Activated CD4-positive, alpha-beta memory T cell treated with anti-CD3 and anti-CD28 coated beads, Interleukin-2, amount 10 ng/mL, durations not matched to agents 7 days and 5 days (primary cell): ENCODE results near the gene SPATA17. TPM values are rescaled to one million over a fixed set of nuclear protein-coding genes. Genes with fewer than 3 reads are reported as not detected.
"Not testable (repeated sequence)": the region's sequence is repeated elsewhere in the genome, so short reads cannot be mapped to it uniquely, and the experiment has no call there.

Experiments
- CTCF ChIA-PET: fragments of 350-600 bp; sonication (Branson Sonifier 250); formaldehyde crosslinking; loops from one replicate; lab custom pipeline; 2021; ENCODE audit warnings: antibody characterized with exemption, inconsistent platforms; lab: Charles Lee
- POLR2A ChIA-PET: fragments of 350-600 bp; sonication (Branson Sonifier 250); formaldehyde crosslinking; loops from one replicate; lab custom pipeline; 2021; ENCODE audit warnings: antibody characterized with exemption; lab: Charles Lee
- DNase-seq: peaks from one replicate; pipeline ENCODE4 v3.0.0-alpha.2; 2020
- H3K27ac Mint-ChIP-seq: one replicate; pipeline ENCODE4 v1.8.0; 2021; ENCODE audit warnings: mild to moderate bottlenecking, mixed read lengths
- H3K27me3 Mint-ChIP-seq: one replicate; pipeline ENCODE4 v1.8.0; 2021; ENCODE audit warnings: mixed read lengths
- H3K36me3 Mint-ChIP-seq: one replicate; pipeline ENCODE4 v1.8.0; 2021; ENCODE audit warnings: low read depth, mixed read lengths
- H3K4me1 Mint-ChIP-seq: one replicate; pipeline ENCODE4 v1.8.0; 2021; ENCODE audit warnings: mixed read lengths
- H3K4me3 Mint-ChIP-seq: one replicate; pipeline ENCODE4 v1.8.0; 2021; ENCODE audit warnings: mild to moderate bottlenecking, mixed read lengths
- H3K9me3 Mint-ChIP-seq: one replicate; pipeline ENCODE4 v1.8.0; 2021; ENCODE audit warnings: mixed read lengths
- total RNA-seq, 2 experiments: library from RNA; stranded (reverse); gene quantifications; one replicate each; pipeline ENCODE4 v1.2.3, GENCODE V29; 2021

The SPATA17 gene
- total RNA-seq, 2 experiments from 2014 or later, result not detected

GRCh38 chr1:217627431-217627830 lies 3.7 kb upstream of the SPATA17 start:
- H3K4me3 Mint-ChIP-seq, result no peak overlapping the region
- POLR2A ChIA-PET, result no interaction called here
- CTCF ChIA-PET, result no interaction called here

GRCh38 chr1:217642455-217642854 lies 11.3 kb downstream of the SPATA17 start:
- DNase-seq, result no peak
- no peaks in the 10 kb centered on the region for H3K36me3 Mint-ChIP-seq
- no peak overlapping the region for H3K4me3 Mint-ChIP-seq
- peaks cover 19% of the 10 kb centered on the region for H3K27me3 Mint-ChIP-seq
- ChIA-PET POLR2A (no interaction called here), CTCF (no interaction called here)
- no peaks in the 10 kb centered on the region for H3K4me1 Mint-ChIP-seq
- H3K9me3 Mint-ChIP-seq, result no peaks in the 10 kb centered on the region
- no peak overlapping the region for H3K27ac Mint-ChIP-seq

More at GRCh38 chr1:217627431-217627830, 3.7 kb upstream of the SPATA17 start:
- Mint-ChIP-seq H3K36me3 (no peaks in the 10 kb centered on the region), H3K27me3 (no peaks in the 10 kb centered on the region), H3K4me1 (peaks cover 30% of the 10 kb centered on the region), H3K9me3 (no peaks in the 10 kb centered on the region), H3K27ac (no peak overlapping the region)
- no peak for DNase-seq

- CTCF ChIA-PET, result no interaction called here
- DNase-seq, result no peak
- Mint-ChIP-seq H3K36me3 (no peaks in the 10 kb centered on the region), H3K27ac (no peak overlapping the region), H3K27me3 (no peaks in the 10 kb centered on the region), H3K4me3 (no peak overlapping the region), H3K9me3 (no peaks in the 10 kb centered on the region), H3K4me1 (no peaks in the 10 kb centered on the region)
- POLR2A ChIA-PET, result no interaction called here
These were observed 16.6 kb downstream of the SPATA17 start for GRCh38 chr1:217647791-217648190.

GRCh38 chr1:217650674-217651073 lies 19.5 kb downstream of the SPATA17 start:
- Mint-ChIP-seq H3K27me3 (no peaks in the 10 kb centered on the region), H3K4me1 (no peaks in the 10 kb centered on the region), H3K9me3 (no peaks in the 10 kb centered on the region), H3K36me3 (no peaks in the 10 kb centered on the region), H3K4me3 (no peak overlapping the region), H3K27ac (no peak overlapping the region)
- ChIA-PET CTCF (no interaction called here), POLR2A (no interaction called here)
- DNase-seq, result no peak

- Mint-ChIP-seq H3K9me3 (no peaks in the 10 kb centered on the region), H3K4me3 (no peak overlapping the region), H3K27ac (no peak overlapping the region), H3K4me1 (no peaks in the 10 kb centered on the region), H3K27me3 (no peaks in the 10 kb centered on the region), H3K36me3 (no peaks in the 10 kb centered on the region)
- ChIA-PET POLR2A (no interaction called here), CTCF (interaction anchor here (0.9 to 1.3 kb wide), 3 partner anchors 30 to 1439 kb away, joined by 3 to 7 read pairs (median 3); partner anchors contain the start of genes GPATCH2 and SPATA17)
- DNase-seq, result no peak
These were observed 29.4 kb downstream of the SPATA17 start for GRCh38 chr1:217660353-217661062.

- POLR2A ChIA-PET, result no interaction called here
- no peaks in the 10 kb centered on the region for H3K4me1 Mint-ChIP-seq
- H3K27me3 Mint-ChIP-seq, result no peaks in the 10 kb centered on the region
- no peak for DNase-seq
- H3K36me3 Mint-ChIP-seq, result no peaks in the 10 kb centered on the region
- H3K27ac Mint-ChIP-seq, result no peak overlapping the region
- H3K4me3 Mint-ChIP-seq, result no peak overlapping the region
- CTCF ChIA-PET, result interaction anchor here (0.9 to 1.3 kb wide), 3 partner anchors 30 to 1440 kb away, joined by 3 to 7 read pairs (median 3); partner anchors contain the start of genes GPATCH2 and SPATA17
- no peaks in the 10 kb centered on the region for H3K9me3 Mint-ChIP-seq
These were observed 30.3 kb downstream of the SPATA17 start for GRCh38 chr1:217661407-217661806.

GRCh38 chr1:217668351-217668940 lies 37.3 kb downstream of the SPATA17 start:
- POLR2A ChIA-PET, result no interaction called here
- peaks cover 2% of the 10 kb centered on the region for H3K27me3 Mint-ChIP-seq
- DNase-seq, result no peak
- no peaks in the 10 kb centered on the region for H3K4me1 Mint-ChIP-seq
- H3K27ac Mint-ChIP-seq, result no peak overlapping the region
- no peaks in the 10 kb centered on the region for H3K9me3 Mint-ChIP-seq
- no peaks in the 10 kb centered on the region for H3K36me3 Mint-ChIP-seq
- CTCF ChIA-PET, result no interaction called here
- no peak overlapping the region for H3K4me3 Mint-ChIP-seq

- Mint-ChIP-seq H3K27me3 (peaks cover 2% of the 10 kb centered on the region), H3K4me1 (no peaks in the 10 kb centered on the region), H3K36me3 (no peaks in the 10 kb centered on the region), H3K4me3 (no peak overlapping the region), H3K27ac (no peak overlapping the region), H3K9me3 (no peaks in the 10 kb centered on the region)
- CTCF ChIA-PET, result no interaction called here
- DNase-seq, result no peak
- POLR2A ChIA-PET, result no interaction called here
These were observed 42.2 kb downstream of the SPATA17 start for GRCh38 chr1:217673387-217673786.

- no peak overlapping the region for H3K27ac Mint-ChIP-seq
- CTCF ChIA-PET, result no interaction called here
- no peaks in the 10 kb centered on the region for H3K9me3 Mint-ChIP-seq
- POLR2A ChIA-PET, result no interaction called here
- no peaks in the 10 kb centered on the region for H3K36me3 Mint-ChIP-seq
- no peaks in the 10 kb centered on the region for H3K27me3 Mint-ChIP-seq
- H3K4me3 Mint-ChIP-seq, result no peak overlapping the region
- DNase-seq, result no peak
- H3K4me1 Mint-ChIP-seq, result no peaks in the 10 kb centered on the region
These were observed 43.0 kb downstream of the SPATA17 start for GRCh38 chr1:217674028-217674729.

GRCh38 chr1:217681806-217682205 lies 50.7 kb downstream of the SPATA17 start:
- H3K4me1 Mint-ChIP-seq, result no peaks in the 10 kb centered on the region
- H3K27ac Mint-ChIP-seq, result no peak overlapping the region
- H3K27me3 Mint-ChIP-seq, result no peaks in the 10 kb centered on the region
- DNase-seq, result no peak
- CTCF ChIA-PET, result no interaction called here
- no peak overlapping the region for H3K4me3 Mint-ChIP-seq
- no peaks in the 10 kb centered on the region for H3K9me3 Mint-ChIP-seq
- POLR2A ChIA-PET, result no interaction called here
- H3K36me3 Mint-ChIP-seq, result no peaks in the 10 kb centered on the region

- ChIA-PET POLR2A (no interaction called here), CTCF (no interaction called here)
- Mint-ChIP-seq H3K4me1 (no peaks in the 10 kb centered on the region), H3K9me3 (no peaks in the 10 kb centered on the region), H3K27me3 (no peaks in the 10 kb centered on the region), H3K36me3 (no peaks in the 10 kb centered on the region), H3K27ac (no peak overlapping the region), H3K4me3 (no peak overlapping the region)
- no peak for DNase-seq
These were observed 56.4 kb downstream of the SPATA17 start for GRCh38 chr1:217687511-217687910.

- H3K27ac Mint-ChIP-seq, POLR2A ChIA-PET, H3K9me3 Mint-ChIP-seq, H3K4me3 Mint-ChIP-seq, H3K4me1 Mint-ChIP-seq, CTCF ChIA-PET, DNase-seq, H3K27me3 Mint-ChIP-seq, H3K36me3 Mint-ChIP-seq: not testable (repeated sequence)
These were observed 65.0 kb downstream of the SPATA17 start for GRCh38 chr1:217696140-217696539.

GRCh38 chr1:217703326-217703725 lies 72.2 kb downstream of the SPATA17 start:
- H3K36me3 Mint-ChIP-seq, result no peaks in the 10 kb centered on the region
- no peaks in the 10 kb centered on the region for H3K27me3 Mint-ChIP-seq
- no peak for DNase-seq
- ChIA-PET CTCF (no interaction called here), POLR2A (no interaction called here)
- H3K4me1 Mint-ChIP-seq, result no peaks in the 10 kb centered on the region
- no peak overlapping the region for H3K27ac Mint-ChIP-seq
- H3K9me3 Mint-ChIP-seq, result peaks cover 6% of the 10 kb centered on the region
- no peak overlapping the region for H3K4me3 Mint-ChIP-seq
